HG03066 (cell line): ENCODE results near the gene DCST2.
A peak's percentile ranks its signal among the peaks of the same experiment; 100 is the strongest.

Experiments
- ATAC-seq: cut with Tn5 transposase; IDR thresholded peaks from one replicate; pipeline ENCODE4 v1.9.1; 2021; ENCODE audit warnings: low read depth; ENCODE audit not compliant: unreplicated experiment

The DCST2 gene

DNA sequence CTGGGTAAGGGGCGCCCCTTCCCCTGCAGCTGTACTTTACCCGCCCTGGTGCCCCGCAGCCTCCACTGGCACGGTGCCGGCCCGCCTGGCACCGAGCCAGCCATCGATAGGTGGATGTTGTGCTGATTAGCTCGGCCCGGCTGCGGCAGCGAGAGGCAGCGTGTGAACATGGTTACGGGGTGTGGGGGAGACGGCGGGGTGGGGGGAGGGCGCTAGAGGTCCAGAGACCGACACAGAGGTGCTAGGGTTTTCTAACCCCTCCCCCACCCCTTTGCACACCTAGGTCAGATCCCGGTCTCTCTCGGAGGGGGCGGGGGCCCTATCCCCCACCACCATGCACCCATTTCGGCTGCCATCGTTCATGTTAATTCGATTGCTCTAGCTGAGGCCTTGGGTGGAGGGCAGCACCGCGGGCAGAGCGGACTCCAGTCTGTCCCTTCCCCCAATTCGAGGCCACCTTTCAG, 36.6 kb upstream of the DCST2 start:
- ATAC-seq, result no peak

DNA sequence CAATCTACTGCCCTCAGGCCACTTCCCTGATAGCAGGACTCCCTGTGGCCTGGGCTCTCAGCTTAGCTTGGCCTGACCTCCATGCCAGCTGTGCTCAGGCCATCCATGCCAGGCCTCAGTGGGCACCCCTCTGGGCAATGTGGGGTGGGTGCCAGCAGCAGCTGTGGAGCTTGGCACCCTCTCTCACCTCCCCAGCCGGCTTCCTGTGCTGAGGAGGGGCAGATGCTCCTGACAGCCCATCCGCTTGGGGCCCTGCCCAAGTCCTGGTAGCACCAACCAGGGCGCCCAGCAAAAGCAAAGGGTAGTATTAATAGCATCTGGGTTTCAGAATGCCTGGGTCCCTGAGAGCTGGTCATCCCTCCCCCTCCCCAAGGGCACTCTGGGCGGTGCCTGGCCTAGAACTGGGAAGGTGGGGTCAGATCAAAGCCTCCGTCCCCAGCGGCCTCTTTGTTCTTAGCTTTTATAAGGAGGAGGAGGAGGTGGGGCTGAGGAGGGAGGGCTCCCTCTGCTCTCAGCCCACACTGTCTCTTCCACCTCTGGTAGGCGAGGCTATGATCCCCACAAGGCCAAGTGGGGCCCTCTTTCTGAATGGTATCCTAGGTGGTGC, 36.1 kb upstream of the DCST2 start:
- ATAC-seq, result no peak

DNA sequence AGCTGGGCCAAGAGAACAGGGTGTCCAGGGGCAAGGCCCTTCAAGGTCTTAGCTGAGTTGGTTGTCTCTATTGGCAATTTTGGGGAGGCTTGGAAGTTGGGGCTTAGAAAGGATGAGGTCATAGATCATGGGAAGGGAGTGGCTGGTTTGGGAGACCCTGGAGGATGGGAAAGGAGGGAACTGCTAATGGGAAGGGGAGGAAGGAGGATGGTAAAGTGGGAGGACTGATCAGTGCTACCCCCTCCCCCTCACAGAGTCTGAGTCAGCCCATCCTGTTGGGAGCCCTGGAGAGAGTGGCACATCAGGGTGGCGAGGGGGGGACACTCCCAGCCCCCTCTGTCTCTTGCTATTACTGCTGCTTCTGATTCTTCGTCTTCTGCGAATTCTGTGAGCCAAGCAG, 35.0 kb upstream of the DCST2 start:
- ATAC-seq, result no peak

DNA sequence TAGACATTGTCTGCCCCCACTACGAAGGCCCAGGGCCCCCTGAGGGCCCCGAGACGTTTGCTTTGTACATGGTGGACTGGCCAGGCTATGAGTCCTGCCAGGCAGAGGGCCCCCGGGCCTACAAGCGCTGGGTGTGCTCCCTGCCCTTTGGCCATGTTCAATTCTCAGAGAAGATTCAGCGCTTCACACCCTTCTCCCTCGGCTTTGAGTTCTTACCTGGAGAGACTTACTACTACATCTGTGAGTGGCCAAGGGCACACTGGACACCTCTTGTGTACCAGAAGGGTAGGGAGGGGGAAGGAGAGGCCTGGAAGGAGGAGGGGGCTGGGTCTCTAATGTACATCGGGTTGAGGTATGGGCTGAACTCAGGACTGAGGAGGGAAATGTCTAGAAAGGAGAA, 33.2 kb upstream of the DCST2 start:
- no peak for ATAC-seq

DNA sequence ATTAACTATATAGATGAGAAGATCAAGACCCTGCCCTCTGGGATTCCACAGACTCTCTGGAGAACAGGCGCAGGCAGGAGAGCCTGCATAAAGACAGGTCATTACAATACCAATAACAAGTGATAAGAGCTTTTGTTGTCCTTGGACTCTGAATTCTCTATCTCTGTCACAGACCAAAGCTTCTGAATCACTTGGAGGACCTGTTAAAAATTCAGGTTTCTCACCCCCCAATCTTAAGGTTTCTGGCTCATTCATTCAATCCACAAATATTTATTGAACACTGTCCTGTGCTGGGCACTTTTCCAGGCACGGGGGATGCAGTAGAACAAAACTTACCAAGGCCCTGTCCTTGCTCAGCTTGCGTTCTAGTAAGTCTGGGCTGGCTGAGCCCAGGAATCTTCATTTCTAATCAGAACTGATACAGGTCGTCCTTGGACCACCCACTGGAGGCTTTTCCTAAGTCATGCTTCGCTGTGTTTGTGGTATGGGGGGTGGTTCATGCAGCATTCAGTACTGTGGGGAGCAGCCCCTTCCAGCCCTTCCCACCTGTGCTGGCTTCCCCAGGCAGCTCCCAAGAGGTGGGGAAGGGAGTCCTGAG, 31.4 kb upstream of the DCST2 start:
- ATAC-seq, result no peak

GRCh38 chr1:155064111-155064831, 30.7 kb upstream of the DCST2 start:
- ATAC-seq, result no peak

DNA sequence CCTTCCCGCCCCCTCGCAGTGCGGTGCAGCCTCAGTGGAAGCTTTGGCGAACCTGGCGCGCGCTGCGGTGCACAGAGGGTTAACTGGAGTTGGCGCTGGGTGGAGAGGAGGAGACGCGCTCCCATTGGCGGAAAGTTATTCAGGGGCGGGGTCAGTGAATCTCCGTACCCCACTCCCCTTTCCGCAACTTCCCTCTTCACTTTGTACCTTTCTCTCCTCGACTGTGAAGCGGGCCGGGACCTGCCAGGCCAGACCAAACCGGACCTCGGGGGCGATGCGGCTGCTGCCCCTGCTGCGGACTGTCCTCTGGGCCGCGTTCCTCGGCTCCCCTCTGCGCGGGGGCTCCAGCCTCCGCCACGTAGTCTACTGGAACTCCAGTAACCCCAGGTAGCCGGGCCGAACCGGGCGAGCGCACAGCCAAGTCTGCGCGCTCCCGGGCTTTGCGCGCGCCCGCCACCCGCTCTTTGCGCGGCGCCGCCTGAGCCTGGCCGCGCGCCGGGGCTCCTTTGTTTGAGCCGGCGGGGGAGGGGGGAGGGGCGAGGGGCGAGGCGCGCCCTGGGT, 30.0 kb upstream of the DCST2 start, which contains the start of gene EFNA4:
Gene EFNA4, plus strand, starts transcription at position 191 of the 561 bp plus-strand sequence. Its CDS starts 84 bp downstream, at position 275.
- ATAC-seq, result peak; percentile 70

GRCh38 chr1:155062702-155063411, 29.3 kb upstream of the DCST2 start:
- no peak for ATAC-seq

GRCh38 chr1:155062151-155062686, 28.6 kb upstream of the DCST2 start:
- ATAC-seq, result no peak

GRCh38 chr1:155061381-155062150, 28.0 kb upstream of the DCST2 start:
- ATAC-seq, result no peak

GRCh38 chr1:155060736-155061135, 27.2 kb upstream of the DCST2 start:
- ATAC-seq, result no peak

DNA sequence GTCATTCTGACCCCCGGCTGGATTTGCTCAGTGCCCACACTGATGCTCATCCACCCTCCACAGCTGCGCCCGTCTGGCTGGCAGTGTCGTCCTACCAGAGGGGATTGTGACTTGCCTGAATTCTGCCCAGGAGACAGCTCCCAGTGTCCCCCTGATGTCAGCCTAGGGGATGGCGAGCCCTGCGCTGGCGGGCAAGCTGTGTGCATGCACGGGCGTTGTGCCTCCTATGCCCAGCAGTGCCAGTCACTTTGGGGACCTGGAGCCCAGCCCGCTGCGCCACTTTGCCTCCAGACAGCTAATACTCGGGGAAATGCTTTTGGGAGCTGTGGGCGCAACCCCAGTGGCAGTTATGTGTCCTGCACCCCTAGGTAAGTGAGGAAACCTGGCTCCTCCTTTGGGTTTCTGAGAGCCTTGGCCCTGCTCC, 24.2 kb upstream of the DCST2 start:
- no peak for ATAC-seq

GRCh38 chr1:155057104-155057503, 23.5 kb upstream of the DCST2 start:
- ATAC-seq, result no peak

DNA sequence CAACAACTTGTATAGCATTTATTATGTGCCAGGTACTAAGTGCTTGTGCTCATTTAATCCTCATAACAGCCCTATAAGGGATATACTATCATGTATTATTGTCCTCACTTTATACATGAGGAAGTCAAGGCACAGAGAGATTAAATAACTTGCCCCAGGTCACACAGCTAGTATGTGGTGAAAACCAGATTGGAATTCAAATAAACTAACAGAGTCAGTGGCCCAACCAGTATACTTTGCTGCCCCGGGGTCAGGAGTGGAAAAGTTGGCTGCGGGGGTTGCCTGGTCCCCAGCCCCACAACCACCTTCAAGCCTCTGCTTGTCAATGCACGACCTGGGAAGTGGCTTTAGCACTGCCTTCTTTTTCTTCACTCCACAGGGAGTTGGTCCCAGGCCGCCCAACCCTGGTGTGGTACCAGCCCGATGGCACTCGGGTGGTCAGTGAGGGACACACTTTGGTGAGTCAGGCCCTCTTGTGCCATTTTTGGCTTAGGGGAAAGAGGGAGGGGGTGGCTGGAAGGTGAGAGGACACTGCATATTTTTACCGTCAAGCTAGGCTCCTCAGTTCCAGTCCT, 20.0 kb upstream of the DCST2 start:
- no peak for ATAC-seq

GRCh38 chr1:155052439-155053395, 19.1 kb upstream of the DCST2 start:
- ATAC-seq, result no peak

GRCh38 chr1:155051777-155052398, 18.3 kb upstream of the DCST2 start:
- ATAC-seq, result no peak

DNA sequence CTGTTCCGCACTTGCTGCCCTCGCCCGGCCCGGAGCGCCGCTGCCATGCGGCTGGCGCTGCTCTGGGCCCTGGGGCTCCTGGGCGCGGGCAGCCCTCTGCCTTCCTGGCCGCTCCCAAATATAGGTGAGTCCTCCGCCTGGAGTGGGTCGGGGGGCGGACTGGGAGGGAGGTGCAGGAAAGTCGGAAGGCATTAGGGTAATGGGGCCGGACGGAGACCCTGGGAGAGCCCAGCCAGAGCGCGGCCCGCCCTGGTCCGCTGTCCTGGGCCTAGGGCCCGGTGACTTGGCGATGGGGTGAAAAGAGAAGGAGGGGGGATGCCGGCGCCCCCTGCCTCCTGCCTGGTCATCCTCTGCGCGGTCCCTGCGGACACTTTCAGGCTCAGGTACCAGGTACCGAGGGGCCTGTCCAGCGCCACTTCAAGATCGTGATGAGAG, 17.8 kb upstream of the DCST2 start:
- no peak for ATAC-seq
